Hair follicular keratinocyte (primary cell): ENCODE data around the gene HSP90AA1. TPM values are rescaled to one million over a fixed set of nuclear protein-coding genes. Genes with fewer than 3 reads are reported as not detected.

Experiments used
- total RNA-seq: library from RNA; depleted of rRNA; stranded (reverse); fragments of >200 nt; gene quantifications from 2 replicates; pipeline ENCODE4 v1.2.3, GENCODE V29; 2015

The HSP90AA1 gene
- total RNA-seq, result 328 and 859 TPM in 2 replicates

DNA sequence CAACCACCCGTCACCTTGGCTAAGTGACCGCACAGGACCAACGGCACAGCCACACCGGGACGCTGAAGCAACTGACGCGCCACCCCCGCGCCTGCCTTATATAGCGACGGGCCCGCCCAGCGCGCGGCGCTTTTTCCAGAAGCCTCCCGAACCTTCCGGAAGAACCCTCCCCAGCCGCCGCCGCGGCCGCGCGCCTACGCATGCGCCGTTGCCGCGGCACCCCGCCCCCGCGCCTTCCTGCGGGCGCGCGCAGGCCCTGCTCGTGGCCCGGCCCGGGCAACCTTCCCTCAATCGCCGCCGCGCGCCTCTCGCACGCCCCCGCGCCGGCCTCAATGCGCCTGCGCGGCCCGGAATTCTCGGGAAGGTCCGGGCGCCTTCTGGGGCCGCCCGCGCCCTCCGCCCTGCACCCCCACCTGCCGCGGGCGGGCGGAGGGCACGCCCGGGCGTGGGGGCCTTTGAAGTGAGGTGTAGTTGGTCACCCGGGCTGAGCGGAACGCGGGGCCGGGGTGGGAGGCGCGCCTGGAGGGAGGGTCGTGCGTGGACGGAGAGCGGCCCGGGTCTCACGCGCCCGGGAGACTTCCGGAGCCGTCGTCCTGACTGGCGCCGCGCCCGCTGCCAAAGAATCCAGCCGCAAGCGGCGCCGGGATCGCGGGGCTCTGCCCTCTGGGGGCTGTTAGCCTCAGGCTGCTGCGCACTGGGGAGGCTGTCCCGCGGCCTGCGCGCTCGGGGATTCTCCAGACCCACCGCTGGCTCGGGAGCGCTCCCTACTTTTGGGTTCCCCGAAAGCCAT, at the start of gene HSP90AA1:
Gene HSP90AA1, minus strand, starts transcription at position 73 of the 790 bp plus-strand sequence. CDS start 666 bp downstream, outside the sequence.

Other genes with a start within 250 kb of the HSP90AA1 start
- gene DYNC1H1, start 122.5 kb downstream of the HSP90AA1 start, total RNA-seq, result 273 and 313 TPM in 2 replicates
- gene WDR20, start 52.9 kb upstream of the HSP90AA1 start, total RNA-seq, result 12.3 and 16.9 TPM in 2 replicates
- gene MOK, start 218.1 kb upstream of the HSP90AA1 start, total RNA-seq, result 20.8 and 34.4 TPM in 2 replicates
- gene ZNF839, start 232.7 kb upstream of the HSP90AA1 start, total RNA-seq, result 6.8 and 7.7 TPM in 2 replicates